Measurements from ENCODE around the gene ISOC2. TPM values are rescaled to one million over a fixed set of nuclear protein-coding genes. Genes with fewer than 3 reads are reported as not detected.
"Not testable (repeated sequence)": the region's sequence is repeated elsewhere in the genome, so short reads cannot be mapped to it uniquely, and the experiment has no call there.

Gene ISOC2
- total RNA-seq, 1 donor from 2014 or later: 25.3 TPM

GRCh38 chr19:55419624-55420236, 41.7 kb downstream of the ISOC2 start:
- Histone ChIP-seq H3K4me3 (no peak overlapping the region), H3K36me3 (no peaks in the 10 kb centered on the region), H3K27ac (no peak overlapping the region), H3K4me1 (no peaks in the 10 kb centered on the region), H3K27me3 (peaks cover 4% of the 10 kb centered on the region), H3K9me3 (no peaks in the 10 kb centered on the region)
- peak; percentile 17 for ATAC-seq
- no peak for TF ChIP-seq CTCF (IDR thresholded peaks at IDR 0.05)
- intact Hi-C loops (cut with DNase I): no loop called here
- no peak for DNase-seq

- peaks cover 4% of the 10 kb centered on the region for H3K27me3 ChIP-seq
- H3K9me3 ChIP-seq: no peaks in the 10 kb centered on the region
- no peak overlapping the region for H3K4me3 ChIP-seq
- no peaks in the 10 kb centered on the region for H3K36me3 ChIP-seq
- no peaks in the 10 kb centered on the region for H3K4me1 ChIP-seq
- no peak for ATAC-seq
- intact Hi-C loops (cut with DNase I): no loop called here
- no peak for DNase-seq
- no peak overlapping the region for H3K27ac ChIP-seq
- no peak for TF ChIP-seq CTCF (IDR thresholded peaks at IDR 0.05)
Measured at GRCh38 chr19:55419103-55419502, 42.3 kb downstream of the ISOC2 start.

GRCh38 chr19:55418185-55418584, 43.3 kb downstream of the ISOC2 start:
- no peak overlapping the region for H3K27ac ChIP-seq

GRCh38 chr19:55410168-55410567, 51.3 kb downstream of the ISOC2 start:
- ATAC-seq (no peak), DNase-seq (no peak)
- Histone ChIP-seq H3K27ac (no peak overlapping the region), H3K4me3 (no peak overlapping the region), H3K9me3 (no peaks in the 10 kb centered on the region), H3K27me3 (no peaks in the 10 kb centered on the region), H3K4me1 (peaks cover 16% of the 10 kb centered on the region), H3K36me3 (no peaks in the 10 kb centered on the region)
- intact Hi-C loops (cut with DNase I): no loop called here
- TF ChIP-seq CTCF (IDR thresholded peaks at IDR 0.05): no peak

More at GRCh38 chr19:55418185-55418584, 43.3 kb downstream of the ISOC2 start:
- H3K4me1 ChIP-seq: no peaks in the 10 kb centered on the region
- no peak overlapping the region for H3K4me3 ChIP-seq
- no peaks in the 10 kb centered on the region for H3K27me3 ChIP-seq
- peak; percentile 69 for TF ChIP-seq CTCF (IDR thresholded peaks at IDR 0.05)
- intact Hi-C loops (cut with DNase I): no loop called here
- ATAC-seq (peak; percentile 90), DNase-seq (no peak)
- no peaks in the 10 kb centered on the region for H3K9me3 ChIP-seq
- no peaks in the 10 kb centered on the region for H3K36me3 ChIP-seq

- H3K4me3 ChIP-seq; H3K9me3 ChIP-seq; DNase-seq; H3K27ac ChIP-seq; H3K27me3 ChIP-seq; ATAC-seq; H3K36me3 ChIP-seq; intact Hi-C loops (cut with DNase I): not testable (repeated sequence)
- peaks cover 16% of the 10 kb centered on the region for H3K4me1 ChIP-seq
Measured at GRCh38 chr19:55409179-55409578, 52.3 kb downstream of the ISOC2 start.

GRCh38 chr19:55408533-55408872, 52.9 kb downstream of the ISOC2 start:
- ATAC-seq (no peak), DNase-seq (no peak)
- Histone ChIP-seq H3K4me3 (peak overlapping the region; percentile 68), H3K27me3 (no peaks in the 10 kb centered on the region), H3K4me1 (peaks cover 16% of the 10 kb centered on the region), H3K27ac (peak overlapping the region; percentile 98), H3K36me3 (peaks cover 9% of the 10 kb centered on the region), H3K9me3 (no peaks in the 10 kb centered on the region)
- intact Hi-C loops (cut with DNase I): no loop called here
- TF ChIP-seq CTCF (IDR thresholded peaks at IDR 0.05): no peak
